Measurements from ENCODE around the gene IPO5. TPM values are rescaled to one million over a fixed set of nuclear protein-coding genes. Genes with fewer than 3 reads are reported as not detected.
A peak's percentile ranks its signal among the peaks of the same experiment; 100 is the strongest.
"Not testable (repeated sequence)": the region's sequence is repeated elsewhere in the genome, so short reads cannot be mapped to it uniquely, and the experiment has no call there.

The IPO5 gene
- total RNA-seq, 1 donor from 2014 or later = 94.0 TPM

DNA sequence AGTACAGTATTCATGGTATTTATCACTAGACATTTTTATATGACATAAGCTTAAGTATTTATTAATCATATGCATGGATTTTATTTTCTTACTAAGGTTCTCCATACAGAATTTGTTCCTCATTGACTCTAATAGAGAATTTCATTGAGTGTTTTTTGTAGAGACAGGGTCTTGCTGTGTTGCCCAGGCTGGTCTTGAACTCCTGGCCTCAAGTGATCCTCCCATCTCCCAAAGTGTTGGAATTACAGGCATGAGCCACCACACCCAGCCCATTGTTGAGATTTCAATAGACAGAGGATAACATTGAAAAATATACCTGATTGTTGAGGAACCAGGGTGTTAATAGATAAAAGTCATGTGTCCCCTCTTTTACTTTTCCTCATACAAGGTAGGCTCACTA, 26.1 kb downstream of the IPO5 start:
- ATAC-seq = no peak
- intact Hi-C loops (cut with DNase I) = no loop called here

DNA sequence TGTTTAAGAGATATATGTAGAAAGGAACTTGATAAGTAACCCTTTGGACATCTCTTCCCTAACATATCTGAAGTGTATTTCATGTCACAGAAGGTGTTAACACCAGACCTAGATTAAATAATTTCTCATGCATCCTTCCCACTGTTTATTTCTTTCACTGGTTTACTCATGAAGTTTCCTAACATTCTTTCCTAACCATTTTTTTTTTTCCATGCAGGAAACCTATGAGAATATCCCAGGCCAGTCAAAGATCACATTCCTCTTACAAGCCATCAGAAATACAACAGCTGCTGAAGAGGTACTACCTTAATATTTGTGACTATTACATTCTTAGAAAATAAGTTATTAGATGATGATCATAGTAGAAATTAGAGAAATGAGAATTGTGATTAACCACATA, 28.8 kb downstream of the IPO5 start:
- intact Hi-C loops (cut with DNase I) = no loop called here
- ATAC-seq (no peak), DNase-seq (ENCODE audit: missing footprints) (no peak)

More for the DNA sequence above, 26.1 kb downstream of the IPO5 start:
- DNase-seq (ENCODE audit: missing footprints) = no peak

DNA sequence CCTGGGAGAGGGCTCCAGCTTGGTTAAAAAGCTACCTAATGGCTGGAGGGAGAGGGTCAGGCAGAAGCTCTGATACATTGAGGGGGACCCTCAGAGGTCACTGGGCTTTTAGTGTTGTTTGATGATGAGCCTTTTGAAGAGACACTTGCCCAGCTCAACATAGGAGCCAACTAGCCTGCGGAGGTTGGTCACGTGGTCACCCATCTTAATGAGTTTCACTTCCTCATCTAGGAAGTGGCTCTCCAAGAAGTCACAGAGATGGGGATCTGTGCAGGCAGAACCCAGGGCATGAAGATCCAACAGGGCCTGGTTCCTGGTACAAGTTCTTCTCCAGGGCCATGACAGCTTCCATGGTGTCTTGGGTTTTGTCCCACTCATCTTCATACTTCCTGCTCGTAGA, 33.4 kb downstream of the IPO5 start:
- DNase-seq (ENCODE audit: missing footprints) = no peak
- ATAC-seq = no peak
- intact Hi-C loops (cut with DNase I) = no loop called here

DNA sequence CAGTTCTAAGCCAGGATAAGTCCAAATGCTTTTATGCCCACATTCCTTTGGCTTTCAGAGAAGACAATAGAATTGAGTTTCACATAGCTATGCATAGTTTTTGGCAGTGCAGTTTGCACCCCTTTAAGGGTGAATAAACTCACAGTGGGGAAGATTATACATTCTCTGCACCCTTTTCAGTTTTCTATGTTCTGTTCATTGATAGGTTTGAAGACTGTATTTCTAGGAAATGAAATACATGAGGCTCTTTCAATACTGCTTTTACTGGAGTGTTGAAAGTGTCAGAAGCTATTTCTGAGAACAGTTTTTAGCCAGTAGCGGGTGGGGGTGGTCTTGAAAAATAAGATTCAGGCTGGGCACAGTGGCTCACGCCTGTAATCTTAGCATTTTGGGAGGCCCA, 46.2 kb downstream of the IPO5 start:
- no peak for ATAC-seq
- intact Hi-C loops (cut with DNase I) = no loop called here
- DNase-seq (ENCODE audit: missing footprints) = no peak

DNA sequence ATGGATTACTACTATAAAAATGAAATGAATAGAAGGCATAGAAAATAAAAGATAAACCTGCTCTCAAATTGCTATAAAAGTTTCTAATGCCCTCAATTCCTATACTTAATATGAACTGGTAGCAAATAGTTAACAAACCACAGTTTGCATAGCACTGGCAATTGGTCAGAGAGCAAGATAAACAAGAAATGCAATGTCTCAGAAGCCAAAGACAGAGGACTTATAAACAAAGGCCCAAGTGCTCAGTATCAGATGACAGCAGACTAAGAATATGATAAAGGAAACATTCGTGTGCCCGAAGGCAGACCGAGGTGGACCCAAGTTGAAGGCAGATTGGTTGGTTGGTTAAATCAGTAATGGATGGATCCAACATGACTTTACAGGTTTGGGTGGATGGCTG, 50.6 kb downstream of the IPO5 start:
- no peak for DNase-seq (ENCODE audit: missing footprints)
- ATAC-seq = no peak
- intact Hi-C loops (cut with DNase I) = no loop called here

DNA sequence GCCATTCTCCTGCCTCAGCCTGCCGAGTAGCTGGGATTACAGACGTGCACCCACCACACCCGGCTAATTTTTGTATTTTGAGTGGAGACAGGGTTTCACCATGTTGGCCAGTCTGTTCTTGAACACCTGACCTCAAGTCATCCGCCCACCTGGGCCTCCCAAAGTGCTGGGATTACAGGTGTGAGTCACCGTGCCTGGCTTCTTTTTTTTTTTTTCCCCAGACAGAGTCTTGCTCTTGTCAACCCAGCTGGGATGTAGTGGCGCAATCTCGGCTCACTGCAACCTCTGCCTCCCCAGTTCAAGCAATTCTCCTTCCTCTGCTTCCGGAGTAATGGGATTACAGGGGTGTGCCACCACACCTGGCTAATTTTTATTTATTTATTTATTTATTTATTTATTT, 51.5 kb downstream of the IPO5 start:
- ATAC-seq; intact Hi-C loops (cut with DNase I); DNase-seq (ENCODE audit: missing footprints): not testable (repeated sequence)

DNA sequence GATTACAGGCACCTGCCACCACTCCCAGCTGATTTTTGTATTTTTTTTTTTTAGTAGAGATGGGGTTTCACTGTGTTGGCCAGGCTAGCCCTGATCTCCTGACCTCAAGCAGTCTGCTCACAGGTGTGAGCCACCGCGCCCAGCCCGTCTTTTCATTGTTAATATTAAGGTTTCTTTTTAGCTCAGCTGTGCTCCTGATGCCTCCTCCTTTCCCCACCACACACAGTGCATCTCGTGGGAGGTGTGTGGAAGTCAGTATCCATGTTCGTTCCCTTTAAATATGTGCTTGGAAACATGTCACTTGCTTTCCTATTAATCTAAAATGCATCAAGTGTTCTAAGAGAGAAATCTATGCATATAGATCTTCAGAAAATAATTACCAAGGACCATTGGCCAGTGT, 53.5 kb downstream of the IPO5 start:
- DNase-seq (ENCODE audit: missing footprints) (no peak), ATAC-seq (no peak)
- intact Hi-C loops (cut with DNase I) = no loop called here

DNA sequence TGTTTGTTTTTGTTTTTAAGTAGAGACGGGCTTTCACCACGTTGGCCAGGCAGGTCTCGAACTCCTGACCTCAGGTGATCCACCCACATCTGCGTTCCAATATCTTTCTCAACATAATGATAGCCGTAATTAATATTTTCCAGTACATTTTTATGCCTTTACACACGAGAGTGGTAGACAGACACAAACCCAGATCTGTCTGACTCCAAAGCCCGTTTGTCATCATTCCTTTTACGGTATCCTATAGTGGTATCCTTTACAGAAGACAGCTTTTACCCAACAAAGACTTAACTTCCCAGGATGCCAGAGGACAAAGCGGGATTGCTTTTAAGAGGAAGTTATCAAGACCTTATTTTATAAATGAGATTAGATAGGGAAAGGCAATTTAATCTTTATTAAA, 59.8 kb downstream of the IPO5 start:
- no peak for DNase-seq (ENCODE audit: missing footprints)
- intact Hi-C loops (cut with DNase I) = no loop called here
- ATAC-seq = no peak

DNA sequence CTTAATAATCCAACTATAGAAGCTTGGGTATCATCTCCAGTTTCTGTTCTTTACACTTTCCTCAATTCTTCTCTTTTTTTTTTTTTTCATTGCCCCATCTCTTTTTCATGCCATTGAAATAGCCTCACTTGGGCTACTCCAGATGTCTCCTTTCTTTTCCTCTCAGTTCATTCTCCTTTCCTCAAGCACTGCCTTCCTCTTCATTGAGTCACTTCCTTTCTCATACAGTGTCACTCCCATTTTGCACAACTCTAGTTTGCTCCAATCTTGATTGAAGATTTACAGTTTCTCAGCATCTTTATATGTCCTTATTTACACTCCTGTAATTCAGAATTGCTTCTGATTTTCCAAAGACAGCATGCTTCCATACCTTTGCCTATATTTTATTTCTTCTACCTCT, 61.3 kb downstream of the IPO5 start:
- DNase-seq (ENCODE audit: missing footprints) = no peak
- no peak for ATAC-seq
- intact Hi-C loops (cut with DNase I) = no loop called here

DNA sequence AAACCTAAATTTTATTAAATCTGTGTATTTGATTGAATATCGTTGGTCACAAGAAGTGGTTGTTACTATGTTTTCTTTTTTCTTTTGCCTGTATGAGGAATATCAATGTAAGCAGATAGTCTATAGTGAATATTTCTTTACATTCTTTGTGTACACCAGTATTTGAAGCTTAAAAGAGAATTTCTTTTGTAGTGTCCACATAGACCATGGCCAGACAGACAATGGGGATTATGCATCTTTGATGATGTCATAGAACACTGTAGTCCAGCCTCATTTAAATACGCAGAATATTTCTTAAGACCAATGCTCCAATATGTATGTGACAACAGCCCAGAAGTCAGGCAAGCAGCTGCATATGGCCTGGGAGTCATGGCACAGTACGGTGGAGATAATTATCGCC, 64.8 kb downstream of the IPO5 start:
- DNase-seq (ENCODE audit: missing footprints) (no peak), ATAC-seq (no peak)
- intact Hi-C loops (cut with DNase I) = no loop called here

DNA sequence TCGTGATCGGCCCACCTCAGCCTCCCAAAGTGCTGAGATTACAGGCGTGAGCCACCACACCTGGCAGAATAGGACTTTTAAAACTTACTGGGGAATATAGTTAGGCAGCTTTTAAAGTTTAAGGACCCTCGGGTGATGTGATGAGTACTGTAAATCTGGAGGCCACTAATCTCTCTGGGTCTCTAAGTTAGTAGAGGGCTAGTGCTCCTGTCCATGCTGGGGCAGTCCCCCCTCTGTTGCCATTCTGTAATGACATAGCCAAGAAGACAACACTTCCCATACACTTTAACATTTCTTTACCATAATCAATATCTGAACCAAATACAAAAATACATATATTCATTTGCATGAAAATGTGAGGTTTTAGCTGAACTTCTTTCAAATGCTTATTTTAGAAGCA, 65.7 kb downstream of the IPO5 start:
- DNase-seq (ENCODE audit: missing footprints) = no peak
- no peak for ATAC-seq
- intact Hi-C loops (cut with DNase I) = no loop called here

DNA sequence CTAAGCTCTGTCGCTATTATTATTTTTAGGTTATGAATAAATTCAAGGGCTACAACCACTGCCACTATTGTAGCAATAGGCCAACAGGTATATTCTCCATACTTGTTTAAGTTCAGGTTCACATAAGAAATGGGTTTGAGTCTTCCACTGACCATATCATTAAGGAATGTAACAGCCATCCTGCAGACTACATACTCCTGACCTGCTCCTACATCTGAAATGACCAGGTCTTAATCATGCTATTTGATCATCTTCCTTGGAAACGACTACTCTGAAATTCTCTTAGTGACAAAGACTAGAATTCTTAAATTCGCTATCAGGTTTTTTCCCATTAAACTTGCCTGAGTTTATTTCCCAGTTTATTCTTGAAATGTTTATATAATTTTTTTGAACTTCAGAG, 66.8 kb downstream of the IPO5 start:
- intact Hi-C loops (cut with DNase I) = no loop called here
- ATAC-seq (no peak), DNase-seq (ENCODE audit: missing footprints) (no peak)

DNA sequence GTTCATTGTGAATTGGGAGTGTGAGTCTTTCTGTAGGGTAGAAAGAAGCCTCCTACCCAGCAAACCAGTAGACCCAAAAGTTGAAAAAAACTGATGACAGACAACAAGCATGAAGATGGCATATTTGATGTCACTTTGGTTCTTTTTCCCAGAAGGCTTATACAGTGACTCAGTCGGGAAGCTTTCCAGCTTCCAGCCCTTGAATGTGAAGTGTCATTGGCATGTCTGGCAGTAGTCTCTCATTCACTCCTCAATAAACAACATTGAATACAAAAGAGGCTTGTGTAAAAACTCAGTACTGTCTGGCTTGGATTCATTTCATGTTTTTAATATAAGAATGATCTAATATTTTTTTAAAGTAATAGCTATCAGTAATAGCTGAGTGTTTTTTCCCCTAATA, 68.7 kb downstream of the IPO5 start:
- peak; percentile 88 for ATAC-seq
- intact Hi-C loops (cut with DNase I) = no loop called here
- no peak for DNase-seq (ENCODE audit: missing footprints)

DNA sequence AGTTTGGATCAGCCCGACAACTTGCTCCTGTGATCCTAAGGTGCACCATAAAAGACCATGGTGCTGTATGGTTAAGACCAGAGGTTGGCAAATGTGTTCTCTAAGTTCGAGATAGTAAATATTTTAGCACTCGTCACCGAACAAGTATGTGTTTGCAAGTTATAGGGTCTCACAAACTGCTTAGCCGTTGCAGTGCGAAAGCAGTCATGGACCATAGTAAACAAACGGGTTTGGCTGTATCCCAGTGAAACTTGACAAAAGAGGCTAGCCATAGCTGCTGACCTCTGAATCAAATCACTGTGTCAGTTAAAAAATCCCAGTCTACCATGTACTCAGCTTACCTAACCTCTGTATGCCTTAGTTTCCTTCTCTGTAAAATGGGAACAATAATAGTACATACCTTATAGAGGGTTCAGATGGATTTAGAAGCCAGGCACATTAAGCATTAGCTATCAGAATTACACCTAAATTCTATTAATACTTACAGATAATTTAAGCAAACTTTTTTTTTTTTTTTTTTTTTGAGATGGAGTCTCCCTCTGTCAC, 72.1 kb downstream of the IPO5 start:
- ATAC-seq = no peak
- intact Hi-C loops (cut with DNase I) = no loop called here
- no peak for DNase-seq (ENCODE audit: missing footprints)

DNA sequence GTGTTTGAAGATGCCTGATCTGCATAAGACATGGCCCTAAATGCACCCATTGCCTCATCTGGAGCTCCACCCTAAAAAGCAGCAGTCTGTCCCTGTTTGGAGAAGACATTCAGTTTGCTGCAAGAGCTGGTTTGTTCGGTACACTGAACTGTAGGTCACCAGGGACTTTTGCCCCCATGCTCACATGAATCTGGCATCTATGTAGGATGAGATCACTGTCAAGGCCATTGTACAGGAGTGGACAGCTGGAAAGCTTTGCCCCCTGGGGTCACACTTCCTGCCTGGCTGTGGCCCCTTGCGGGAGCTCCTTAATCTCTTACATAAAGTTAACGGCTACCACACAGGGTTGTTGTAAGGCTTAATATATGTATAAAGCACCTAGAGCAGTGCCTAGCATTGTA, 73.0 kb downstream of the IPO5 start:
- ATAC-seq (peak; percentile 52), DNase-seq (ENCODE audit: missing footprints) (no peak)
- intact Hi-C loops (cut with DNase I) = no loop called here

DNA sequence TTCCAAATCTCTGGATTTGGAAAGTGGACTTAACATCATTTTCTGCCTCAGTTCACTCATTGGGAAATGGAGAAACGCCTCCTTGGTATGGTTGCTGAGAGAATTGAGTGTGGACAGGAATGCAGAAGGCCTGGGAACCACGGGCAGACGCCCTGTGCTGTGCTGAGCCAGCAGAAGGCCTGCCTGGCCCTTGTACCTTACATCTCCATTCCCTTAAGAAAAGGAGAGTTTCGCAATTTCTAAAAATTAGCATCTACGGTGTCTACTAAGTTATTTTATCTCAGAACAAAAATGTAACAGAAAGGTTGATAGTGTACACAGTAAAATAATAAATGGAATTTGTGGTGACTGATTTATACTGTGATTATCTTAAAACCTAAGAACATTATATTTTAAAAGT, 78.7 kb downstream of the IPO5 start:
- intact Hi-C loops (cut with DNase I) = no loop called here

DNA sequence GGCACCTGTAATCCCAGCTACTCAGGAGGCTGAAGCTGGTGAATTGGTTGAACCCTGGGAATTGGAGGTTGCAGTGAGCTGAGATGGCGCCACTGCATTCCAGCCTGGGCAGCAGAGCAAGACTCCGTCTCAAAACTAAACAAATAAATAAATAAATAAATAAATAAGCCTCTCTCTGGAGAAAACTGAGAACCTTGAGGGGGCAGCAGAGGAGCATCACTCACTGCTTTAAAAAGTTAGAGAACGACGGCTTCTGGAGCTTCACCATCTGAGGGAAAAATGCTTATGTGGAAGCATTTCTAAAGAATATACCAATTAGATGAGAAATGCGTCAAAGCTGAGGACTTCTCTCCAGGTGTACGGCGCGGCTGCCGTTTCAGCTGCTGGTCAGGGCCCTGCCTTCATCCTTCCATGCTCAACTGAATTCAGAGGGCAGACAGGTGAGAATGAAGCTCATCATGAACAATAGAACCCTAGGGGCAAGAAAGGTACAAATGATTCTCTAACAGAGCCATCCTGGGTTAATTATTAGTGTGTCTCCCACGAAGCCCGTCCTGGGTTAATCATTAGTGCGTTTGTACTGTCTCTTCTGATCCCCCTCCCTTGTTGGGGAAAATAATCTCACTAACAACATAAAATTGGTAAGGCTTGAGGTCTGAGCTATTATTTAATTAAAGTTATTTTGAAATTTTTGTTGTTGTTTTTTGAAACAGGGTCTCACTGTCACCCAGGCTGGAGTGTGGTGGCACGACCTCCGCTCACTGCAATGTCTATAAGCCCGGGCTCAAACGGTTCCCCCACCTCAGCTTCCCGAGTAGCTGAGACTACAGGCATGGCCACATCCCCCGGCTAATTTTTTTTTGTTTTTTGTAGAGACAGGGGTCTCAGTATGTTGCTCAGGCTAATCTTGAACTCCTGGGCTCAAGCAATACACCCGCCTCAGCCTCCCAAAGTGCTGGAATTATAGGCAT, 80.1 kb downstream of the IPO5 start:
- intact Hi-C loops (cut with DNase I) = no loop called here
- ATAC-seq = no peak
- DNase-seq (ENCODE audit: missing footprints) = no peak

More for the DNA sequence above, 78.7 kb downstream of the IPO5 start:
- ATAC-seq = no peak
- DNase-seq (ENCODE audit: missing footprints) = no peak

DNA sequence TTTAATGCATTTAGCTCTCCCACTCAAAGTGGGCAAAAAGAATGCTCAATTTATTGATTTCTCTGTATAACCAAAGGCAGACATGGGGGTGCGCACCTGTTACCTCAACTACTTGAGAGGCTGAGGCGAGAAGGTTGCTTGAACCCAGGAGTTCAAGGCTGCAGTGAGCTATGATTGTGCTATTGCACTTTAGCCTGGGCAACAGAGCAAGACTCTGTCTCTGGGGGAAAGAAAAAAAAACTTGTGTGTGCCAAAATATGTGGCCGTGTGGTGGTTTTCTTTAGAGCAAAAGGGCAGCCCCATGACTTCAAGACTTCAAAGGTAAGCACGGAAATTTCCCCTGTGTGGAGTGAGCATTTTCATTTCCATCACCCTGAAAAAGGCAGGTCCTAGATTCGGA, 81.9 kb downstream of the IPO5 start:
- no peak for DNase-seq (ENCODE audit: missing footprints)
- intact Hi-C loops (cut with DNase I) = no loop called here
- ATAC-seq = no peak

DNA sequence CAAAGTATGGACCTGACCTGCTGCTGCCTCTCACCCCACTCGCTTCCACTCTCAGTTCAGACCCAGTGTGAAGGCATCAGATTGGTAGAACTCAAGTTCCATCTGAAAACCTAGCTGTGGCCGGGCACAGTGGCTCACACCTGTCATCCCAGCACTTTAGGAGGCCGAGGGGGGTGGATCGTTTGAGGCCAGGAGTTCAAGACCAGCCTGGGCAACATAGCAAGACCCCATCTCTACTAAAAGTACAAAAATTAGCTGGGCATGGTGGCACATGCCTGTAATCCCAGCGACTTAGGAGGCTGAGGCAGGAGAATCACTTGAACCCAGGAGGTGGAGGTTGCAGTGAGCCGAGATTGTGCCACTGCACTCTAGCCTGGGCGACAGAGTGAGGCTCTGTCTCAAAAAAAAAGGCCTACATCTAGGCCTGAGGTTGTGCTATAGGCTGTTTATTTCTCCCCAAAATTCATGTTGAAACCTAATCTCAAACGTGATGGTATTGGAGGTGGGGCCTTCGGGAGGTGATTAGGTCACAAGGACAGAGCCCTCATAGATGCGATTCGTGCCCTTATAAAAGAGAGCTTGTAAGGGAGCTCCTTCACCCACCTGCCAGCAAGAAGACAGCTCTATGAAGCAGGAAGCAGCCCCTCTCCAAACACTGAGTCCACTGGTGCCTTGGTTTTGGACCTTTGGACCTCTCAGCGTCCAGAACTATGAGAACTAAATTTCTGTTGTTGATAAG, 83.3 kb downstream of the IPO5 start:
- intact Hi-C loops (cut with DNase I); ATAC-seq; DNase-seq (ENCODE audit: missing footprints): not testable (repeated sequence)

DNA sequence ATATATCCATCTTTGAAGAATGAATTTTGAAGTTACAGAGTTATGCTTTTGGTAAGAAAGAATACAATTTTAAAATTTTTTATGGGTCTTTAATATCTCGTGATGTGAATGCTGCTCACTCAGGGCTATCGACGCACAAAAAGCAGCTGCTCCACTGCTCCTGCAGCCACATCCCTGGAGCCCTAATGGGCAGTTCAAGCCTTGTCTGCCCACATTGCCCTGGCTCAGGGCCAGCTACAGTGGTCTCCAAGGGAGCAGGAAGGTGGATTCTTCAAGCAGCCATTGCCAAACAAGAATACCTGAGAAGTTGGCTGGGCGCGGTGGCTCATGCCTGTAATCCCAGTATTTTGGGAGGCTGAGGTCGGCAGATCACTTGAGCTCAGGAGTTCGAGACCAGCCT, 85.8 kb downstream of the IPO5 start:
- DNase-seq (ENCODE audit: missing footprints) = no peak
- intact Hi-C loops (cut with DNase I) = no loop called here
- no peak for ATAC-seq
